Measurements from ENCODE around the gene MKNK2.

The MKNK2 gene

DNA sequence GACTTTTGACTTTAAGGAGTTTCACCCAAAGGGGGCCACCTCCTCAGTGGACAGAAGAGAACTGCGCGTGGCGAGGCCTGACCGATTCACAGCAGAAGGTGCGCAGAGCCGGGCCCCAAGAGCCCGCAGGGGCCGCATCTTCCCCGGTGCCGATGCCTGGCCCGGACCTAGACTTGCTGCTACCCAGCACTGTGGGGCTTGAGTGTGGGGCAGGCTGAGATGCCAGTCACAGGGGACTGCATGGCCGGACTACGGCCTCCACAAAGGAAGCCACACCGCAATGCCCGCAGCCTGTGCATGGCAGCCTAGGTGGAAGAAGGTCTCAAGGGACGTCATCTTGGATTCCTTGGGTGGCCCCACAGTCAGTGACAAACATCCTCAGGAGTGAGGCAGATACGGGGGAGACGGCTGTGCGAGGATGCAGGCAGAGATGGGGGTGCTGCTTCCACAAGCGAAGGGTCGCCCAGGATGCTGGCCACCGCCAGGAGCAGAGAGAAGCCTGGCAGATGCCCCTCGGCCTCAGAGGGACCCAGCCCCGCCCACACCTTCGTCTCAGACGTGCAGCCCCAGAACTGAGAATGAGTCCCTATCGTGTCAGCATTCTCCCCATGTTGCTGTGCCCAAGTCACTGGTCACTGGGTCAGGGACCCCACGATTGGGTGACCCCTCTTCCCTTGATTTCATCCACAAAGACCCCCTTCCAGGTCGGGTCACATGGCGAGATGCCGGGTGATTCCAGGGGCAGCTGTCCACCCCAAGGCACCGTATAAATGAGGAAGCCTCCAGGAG lies 28.2 kb upstream of the MKNK2 start:
- no peak overlapping the region for H3K4me3 ChIP-seq (replicated peaks in 1 of 2; ENCODE audit: low read depth in 2 of 2, low read length in 2 of 2)
- TF ChIP-seq, protein P1, sequence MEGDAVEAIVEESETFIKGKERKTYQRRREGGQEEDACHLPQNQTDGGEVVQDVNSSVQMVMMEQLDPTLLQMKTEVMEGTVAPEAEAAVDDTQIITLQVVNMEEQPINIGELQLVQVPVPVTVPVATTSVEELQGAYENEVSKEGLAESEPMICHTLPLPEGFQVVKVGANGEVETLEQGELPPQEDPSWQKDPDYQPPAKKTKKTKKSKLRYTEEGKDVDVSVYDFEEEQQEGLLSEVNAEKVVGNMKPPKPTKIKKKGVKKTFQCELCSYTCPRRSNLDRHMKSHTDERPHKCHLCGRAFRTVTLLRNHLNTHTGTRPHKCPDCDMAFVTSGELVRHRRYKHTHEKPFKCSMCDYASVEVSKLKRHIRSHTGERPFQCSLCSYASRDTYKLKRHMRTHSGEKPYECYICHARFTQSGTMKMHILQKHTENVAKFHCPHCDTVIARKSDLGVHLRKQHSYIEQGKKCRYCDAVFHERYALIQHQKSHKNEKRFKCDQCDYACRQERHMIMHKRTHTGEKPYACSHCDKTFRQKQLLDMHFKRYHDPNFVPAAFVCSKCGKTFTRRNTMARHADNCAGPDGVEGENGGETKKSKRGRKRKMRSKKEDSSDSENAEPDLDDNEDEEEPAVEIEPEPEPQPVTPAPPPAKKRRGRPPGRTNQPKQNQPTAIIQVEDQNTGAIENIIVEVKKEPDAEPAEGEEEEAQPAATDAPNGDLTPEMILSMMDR (IDR thresholded peaks at IDR 0.05; ENCODE audit: low read depth, low read length): no peak
- DNase-seq (ENCODE audit: low read depth in 2 of 2): no peak

DNA sequence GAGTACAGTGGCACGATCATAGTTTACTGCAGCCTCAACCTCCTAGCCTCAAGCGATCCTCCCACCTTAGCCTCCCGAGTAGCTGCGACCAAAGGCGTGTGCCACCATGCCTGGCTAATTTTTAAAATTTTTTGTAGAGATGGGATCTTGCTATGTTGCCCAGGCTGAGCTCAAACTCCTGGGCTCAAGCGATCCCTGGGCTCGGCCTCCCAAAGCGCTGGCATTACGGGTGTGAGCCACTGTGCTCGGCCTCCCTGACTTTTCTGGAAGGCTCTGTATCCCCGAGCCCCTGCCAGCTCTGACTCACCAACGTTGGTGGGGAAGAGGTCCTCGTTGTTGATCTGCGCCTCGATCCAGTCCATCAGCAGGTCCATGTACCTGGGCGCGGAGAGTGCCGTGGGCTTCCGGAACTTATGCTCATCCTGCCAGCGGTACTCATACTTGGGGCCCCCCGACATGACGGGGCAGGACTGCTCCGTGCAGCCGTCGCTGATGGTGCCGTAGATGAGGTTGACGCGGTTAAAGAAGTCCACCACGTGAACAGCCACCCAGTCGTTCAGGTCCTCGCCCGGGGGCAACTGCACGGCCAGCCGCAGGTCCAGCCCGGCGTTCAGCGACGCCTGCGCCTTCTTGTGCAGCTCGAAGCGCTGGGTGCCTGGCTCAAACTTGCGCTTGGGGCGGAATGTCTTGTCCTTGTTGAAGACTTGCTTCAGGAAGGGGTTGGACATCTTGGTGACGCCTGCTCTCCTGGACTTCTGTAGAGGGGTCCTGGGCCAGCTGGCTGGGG lies 27.0 kb upstream of the MKNK2 start:
- DNase-seq (ENCODE audit: low read depth in 2 of 2): no peak
- no peak overlapping the region for H3K4me3 ChIP-seq (replicated peaks in 1 of 2; ENCODE audit: low read depth in 2 of 2, low read length in 2 of 2)
- TF ChIP-seq, protein P1 (IDR thresholded peaks at IDR 0.05; ENCODE audit: low read depth, low read length): no peak

DNA sequence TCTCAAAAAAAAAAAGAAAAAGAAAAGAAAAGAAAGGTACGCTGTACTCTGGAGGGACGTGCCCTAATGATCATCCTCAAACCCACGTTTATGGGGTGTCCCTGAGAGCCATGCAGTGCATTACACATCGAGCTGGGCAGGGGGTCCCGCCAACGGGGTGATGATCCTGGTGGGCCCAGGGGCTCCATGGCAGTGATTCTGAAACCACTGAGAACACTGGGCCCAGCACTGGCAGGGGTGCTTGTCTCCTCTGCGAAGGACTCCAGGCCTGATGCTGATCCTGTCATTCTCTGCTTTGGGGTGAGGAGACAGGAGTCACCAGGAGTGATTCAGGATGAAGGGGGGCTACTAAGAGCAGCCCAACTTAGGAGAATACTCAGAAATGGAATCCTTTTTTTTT lies 26.4 kb upstream of the MKNK2 start:
- no peak overlapping the region for H3K4me3 ChIP-seq (replicated peaks in 1 of 2; ENCODE audit: low read depth in 2 of 2, low read length in 2 of 2)
- DNase-seq (ENCODE audit: low read depth in 2 of 2): no peak
- TF ChIP-seq, protein P1 (IDR thresholded peaks at IDR 0.05; ENCODE audit: low read depth, low read length): no peak

DNA sequence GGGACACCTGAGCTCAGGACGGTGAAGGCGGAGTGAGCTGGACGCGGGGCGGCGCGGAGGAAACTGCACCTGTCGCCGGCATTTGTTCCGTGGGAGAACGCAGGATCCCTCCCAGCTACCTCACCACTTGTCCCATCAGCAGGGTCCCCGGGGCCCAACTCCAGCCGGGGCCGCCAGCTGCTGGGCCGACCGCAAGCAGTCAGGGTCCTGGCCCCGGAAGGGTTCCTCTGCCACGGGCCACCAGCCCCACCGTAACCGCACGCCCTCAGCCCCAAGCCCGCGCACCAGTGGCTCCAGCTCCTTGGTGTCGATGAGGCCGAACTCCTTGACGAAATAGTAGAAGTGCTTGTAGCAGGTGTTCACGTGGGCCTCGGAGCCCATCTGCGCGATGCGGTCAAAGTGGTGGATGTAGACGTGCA lies 25.5 kb upstream of the MKNK2 start:
- no peak overlapping the region for H3K4me3 ChIP-seq (replicated peaks in 1 of 2; ENCODE audit: low read depth in 2 of 2, low read length in 2 of 2)
- DNase-seq (ENCODE audit: low read depth in 2 of 2): no peak
- TF ChIP-seq, protein P1 (IDR thresholded peaks at IDR 0.05; ENCODE audit: low read depth, low read length): no peak

DNA sequence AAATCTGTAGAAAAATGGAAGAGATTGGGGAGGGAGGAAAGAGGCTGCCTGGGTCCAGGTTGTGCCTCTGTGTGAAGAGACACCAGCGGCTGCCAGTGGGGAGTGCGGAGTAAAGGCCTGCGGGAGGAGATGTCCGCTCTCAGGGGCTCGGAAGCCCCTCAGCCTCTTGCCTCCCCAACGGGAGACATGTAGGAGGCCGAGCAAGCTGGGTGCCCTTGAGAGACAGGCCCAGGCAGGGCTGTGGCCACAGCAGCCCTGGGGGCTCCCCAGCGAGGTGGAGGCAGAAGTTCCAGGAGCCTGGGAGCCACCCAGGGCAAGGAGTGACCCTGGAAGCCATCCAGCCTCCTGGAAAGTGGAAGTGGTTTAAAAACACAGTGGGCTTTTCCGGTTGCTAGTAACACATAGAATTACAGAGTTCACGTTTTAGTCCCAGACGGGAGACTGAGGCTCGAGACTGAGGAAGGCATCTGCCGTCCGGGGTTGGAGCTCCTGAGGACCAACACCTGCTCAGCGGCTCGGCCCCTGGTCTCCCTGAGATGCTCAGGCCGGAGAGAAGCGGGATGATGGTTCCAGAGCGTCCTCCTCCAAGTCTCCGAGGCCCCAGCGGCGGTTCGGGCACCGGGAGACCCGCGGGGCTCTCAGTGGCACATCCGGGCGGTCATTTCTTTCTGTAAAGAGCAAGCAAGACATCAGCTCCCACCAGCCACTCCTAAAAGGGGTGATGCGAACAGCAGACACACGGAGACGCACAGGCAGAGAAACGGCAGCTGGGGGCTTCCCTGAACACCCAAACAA lies 21.9 kb upstream of the MKNK2 start:
- H3K4me3 ChIP-seq (replicated peaks in 1 of 2; ENCODE audit: low read depth in 2 of 2, low read length in 2 of 2): no peak overlapping the region
- TF ChIP-seq, protein P1 (IDR thresholded peaks at IDR 0.05; ENCODE audit: low read depth, low read length): no peak
- DNase-seq (ENCODE audit: low read depth in 2 of 2): no peak

DNA sequence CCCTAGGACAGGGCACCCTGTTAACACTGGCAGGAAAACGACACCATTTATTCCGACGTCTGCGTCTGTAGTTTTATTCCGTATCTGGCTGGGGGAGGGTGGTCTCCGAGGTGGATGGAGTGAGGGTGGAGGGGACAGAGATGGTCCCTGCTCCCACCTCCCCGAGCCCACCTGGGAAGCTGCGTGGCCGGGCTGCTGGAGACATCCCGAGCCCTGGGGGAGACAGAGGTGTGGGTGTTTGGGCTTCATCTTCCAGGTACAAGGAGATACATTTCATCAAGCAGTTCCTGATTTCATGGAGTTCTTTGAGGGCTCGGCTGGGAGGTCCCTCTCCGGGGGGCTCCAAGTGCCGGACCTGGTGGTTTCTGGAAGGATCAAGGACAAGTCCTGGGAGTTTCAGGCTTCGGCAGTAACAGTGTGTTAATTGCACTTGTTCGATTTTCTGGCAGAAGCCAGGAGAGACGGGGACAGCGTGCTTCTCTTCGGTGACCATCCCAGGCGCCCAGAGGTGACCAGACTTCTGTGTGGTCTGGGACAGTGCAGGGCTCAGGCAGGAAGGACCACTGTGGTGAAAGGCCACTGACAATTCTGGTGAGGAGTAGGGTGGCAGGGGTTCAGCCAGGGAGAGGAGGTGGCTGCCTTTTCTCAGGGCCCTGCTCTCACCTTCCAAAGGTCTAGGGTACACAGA lies 20.1 kb upstream of the MKNK2 start:
- no peak overlapping the region for H3K4me3 ChIP-seq (replicated peaks in 1 of 2; ENCODE audit: low read depth in 2 of 2, low read length in 2 of 2)
- TF ChIP-seq, protein P1 (IDR thresholded peaks at IDR 0.05; ENCODE audit: low read depth, low read length): no peak
- DNase-seq (ENCODE audit: low read depth in 2 of 2): no peak
